Mucosa of gallbladder (tissue), 1 donor: Measurements from ENCODE around the gene ZNF580. TPM values are rescaled to one million over a fixed set of nuclear protein-coding genes. Genes with fewer than 3 reads are reported as not detected.

ENCODE experiments used
- DNase-seq: peaks from one replicate; pipeline ENCODE4 v3.0.0-alpha.2; 2020; ENCODE audit warnings: low spot score
- total RNA-seq: library from RNA; stranded (reverse); gene quantifications from one replicate; pipeline ENCODE4 v1.2.1, GENCODE V29; 2021
- donor health status: DM: no; HTN: no; CAD: no.

The ZNF580 gene
- total RNA-seq, 1 donor from 2014 or later, result 47.3 TPM

DNA sequence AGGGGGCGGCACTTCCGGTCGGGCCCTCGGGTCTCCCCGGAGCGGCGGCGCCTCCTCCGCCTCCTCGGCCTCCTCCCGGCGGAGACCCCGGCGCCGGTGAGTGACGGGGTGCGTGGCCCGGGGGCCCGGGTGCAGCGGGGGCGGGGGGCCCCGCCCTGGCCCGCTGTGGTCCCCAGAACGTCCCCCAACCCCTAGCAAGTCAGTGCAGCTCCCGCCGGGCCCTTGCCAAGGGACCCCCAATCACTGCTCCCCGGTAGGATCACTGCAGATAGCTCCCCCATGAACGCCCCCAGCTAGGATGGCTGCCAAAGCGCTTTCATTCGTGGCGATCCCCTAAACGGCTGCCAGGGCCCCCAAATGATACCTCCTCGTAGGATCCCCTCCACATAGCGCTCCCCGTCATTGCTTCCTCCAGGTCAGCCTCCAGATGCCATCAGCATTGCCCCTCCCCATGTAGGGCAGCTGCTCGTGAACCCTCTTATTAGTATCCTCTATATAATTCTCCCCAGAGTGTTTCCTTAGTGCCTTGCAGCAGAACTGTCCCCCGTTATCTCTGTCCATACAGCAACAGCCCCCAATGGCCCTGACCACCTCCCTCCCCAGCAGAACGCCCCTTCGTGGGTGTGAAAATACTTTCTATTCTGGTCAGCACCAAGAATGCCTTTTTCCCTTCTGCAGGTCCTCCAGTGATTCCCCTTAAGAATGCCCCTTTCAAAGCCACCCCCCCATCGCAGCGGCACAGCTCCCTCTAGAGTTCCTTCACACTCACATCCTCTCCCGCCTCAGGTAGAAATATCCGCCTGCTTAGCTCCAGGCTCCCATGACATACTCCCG, 34.9 kb upstream of the ZNF580 start, which contains the start of gene ZNF865:
Gene ZNF865, plus strand, starts transcription at position 11 of the 834 bp plus-strand sequence. CDS start 7,972 bp downstream, outside the sequence.
- peak; percentile 71 for DNase-seq

DNA sequence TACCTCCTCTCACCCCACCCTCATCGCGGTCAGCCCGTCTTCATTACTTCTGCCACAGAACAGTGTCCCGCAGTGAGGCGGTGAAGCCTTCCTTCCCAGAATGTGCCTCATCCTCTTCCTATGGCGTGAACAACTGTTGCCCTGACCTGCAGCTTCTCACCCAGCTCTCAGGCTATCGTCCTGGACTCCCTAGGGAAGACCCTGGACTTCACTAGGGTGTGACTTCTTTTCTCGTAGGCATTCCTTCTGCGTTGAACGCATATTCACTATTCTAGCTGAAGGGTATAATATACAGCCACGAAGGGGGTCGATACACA, 34.4 kb upstream of the ZNF580 start:
- no peak for DNase-seq

DNA sequence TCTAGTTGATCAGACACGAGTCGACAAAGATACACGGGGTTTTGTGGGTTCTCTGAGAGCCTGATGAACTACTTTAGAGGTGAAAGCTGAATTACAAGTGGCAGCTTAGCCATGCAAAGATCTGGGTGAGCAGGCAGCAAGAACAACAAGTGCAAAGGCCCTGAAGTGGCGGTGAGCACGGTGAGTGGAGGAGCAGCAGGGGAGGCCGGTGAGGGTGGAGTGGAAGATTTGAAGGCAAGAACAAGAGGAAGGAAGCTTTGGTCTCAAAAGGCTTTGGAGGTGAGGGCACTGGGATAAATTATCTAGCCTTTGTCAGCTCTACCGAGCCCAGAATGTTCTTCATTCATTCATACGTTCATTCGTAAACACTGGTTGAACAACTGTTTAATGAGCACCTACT, 34.0 kb upstream of the ZNF580 start:
- no peak for DNase-seq

DNA sequence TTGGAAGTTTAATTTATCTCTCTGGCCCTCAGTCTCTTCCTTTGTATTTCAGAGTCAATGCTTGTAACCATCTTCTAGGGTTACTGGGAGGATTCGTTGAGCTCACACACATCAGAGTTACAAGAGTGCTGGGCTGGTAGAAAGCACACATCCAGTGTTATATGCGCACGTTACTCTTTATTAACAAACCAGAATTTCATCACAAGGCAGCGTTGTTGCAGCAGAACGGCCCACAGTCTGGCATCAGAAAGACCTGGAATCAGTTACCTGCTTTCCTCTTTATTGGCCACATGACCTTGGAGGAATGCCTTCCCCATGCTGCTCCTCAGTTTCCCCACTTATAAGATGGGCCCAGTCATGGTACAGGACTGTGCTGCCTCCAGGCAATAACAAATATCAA, 31.5 kb upstream of the ZNF580 start:
- DNase-seq, result no peak

DNA sequence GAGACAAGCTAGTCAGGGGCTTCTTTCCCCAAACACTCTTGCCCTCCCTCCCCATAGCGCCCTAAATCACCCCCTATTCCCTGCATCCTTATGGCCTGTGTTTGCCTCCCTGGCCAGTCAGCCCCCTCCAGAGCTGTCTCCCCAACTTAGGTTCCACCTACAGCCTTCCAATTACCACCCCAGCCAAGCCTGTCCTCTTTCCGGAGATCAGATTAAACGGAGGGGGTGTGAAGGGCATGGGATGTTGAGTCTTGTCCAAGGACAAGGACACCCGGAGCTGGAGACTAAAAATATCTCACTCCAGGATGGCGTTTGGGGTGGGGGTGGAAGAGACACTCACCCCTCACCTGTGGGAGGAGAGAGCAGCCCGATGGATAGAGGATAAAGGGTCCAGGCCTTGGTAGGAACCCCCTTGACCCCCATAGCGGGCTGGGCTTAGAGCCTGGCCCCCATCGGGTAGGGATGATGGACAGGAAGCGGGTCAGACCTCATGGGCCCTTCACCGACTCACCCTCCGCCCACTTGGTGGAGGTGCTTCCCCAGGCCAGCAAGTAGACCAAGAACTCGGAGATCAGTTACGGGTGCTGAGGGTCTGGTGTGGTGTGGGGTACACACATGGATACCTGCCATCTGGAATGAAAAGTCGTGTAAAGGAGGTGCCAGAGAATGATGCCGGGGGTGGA, 29.4 kb upstream of the ZNF580 start:
- no peak for DNase-seq

DNA sequence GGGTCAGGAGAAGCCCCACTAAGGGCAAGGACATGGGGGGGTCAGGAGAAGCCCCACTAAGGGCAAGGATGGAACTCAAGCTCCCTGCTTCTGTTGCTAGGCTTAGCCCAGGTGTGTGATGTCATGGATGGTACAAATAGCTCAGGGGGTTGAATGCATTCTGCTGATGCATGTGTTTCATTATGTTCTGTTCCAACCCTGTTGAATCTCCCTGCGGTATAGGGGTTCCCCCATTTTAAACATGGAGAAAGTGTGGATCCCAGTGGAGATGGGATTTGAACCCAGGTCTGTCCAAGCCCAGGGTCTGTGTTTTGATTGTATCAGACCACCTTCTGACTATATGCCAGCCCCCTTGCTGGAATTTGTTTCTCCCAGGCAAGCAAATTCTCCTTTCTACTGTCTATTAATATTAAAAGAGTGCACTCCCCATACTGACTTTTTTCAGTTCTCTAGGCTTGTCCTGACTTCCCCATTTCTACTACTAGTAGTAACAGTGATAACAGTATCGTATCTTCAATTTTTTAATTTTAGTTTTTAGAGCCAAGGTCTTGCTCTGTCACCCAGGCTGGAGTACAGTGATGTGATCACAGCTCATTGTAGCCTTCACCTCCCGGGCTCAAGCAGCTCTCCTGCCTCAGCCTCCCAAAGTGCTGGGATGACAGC, 28.7 kb upstream of the ZNF580 start:
- no peak for DNase-seq

DNA sequence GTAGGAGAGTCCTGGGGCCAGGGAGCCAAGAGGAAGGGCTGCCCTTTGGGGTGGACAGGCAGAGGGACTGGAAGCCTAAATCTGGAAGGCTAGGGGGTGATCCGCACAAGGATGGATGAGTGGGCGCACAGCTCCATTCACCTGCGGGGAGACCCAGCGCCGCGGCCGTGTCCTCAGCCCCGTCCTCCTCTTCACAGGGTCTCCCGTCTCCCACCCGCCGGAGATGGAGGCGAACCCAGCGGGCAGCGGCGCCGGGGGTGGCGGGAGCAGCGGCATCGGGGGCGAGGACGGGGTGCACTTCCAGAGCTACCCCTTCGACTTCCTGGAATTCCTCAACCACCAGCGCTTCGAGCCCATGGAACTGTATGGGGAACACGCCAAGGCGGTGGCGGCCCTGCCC, 27.4 kb upstream of the ZNF580 start:
- no peak for DNase-seq

DNA sequence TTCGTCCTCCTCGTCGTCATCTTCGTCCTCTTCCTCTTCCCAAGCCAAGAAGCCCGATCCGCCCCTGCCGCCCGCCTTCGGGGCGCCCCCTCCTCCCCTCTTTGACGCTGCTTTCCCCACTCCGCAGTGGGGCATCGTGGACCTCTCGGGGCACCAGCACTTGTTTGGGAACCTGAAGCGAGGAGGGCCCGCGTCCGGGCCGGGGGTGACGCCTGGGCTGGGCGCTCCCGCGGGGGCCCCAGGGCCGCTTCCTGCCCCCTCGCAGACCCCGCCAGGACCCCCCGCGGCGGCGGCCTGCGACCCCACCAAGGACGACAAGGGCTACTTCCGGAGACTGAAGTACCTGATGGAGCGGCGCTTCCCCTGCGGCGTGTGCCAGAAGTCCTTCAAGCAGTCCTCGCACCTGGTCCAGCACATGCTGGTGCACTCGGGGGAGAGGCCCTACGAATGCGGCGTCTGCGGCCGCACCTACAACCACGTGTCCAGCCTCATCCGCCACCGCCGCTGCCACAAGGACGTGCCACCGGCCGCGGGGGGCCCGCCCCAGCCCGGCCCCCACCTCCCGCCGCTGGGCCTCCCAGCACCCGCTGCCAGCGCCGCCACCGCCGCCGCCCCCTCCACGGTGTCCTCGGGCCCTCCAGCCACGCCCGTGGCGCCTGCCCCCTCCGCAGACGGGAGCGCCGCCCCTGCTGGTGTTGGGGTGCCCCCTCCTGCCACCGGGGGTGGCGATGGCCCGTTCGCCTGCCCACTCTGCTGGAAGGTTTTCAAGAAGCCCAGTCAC, 26.7 kb upstream of the ZNF580 start:
- DNase-seq, result no peak

DNA sequence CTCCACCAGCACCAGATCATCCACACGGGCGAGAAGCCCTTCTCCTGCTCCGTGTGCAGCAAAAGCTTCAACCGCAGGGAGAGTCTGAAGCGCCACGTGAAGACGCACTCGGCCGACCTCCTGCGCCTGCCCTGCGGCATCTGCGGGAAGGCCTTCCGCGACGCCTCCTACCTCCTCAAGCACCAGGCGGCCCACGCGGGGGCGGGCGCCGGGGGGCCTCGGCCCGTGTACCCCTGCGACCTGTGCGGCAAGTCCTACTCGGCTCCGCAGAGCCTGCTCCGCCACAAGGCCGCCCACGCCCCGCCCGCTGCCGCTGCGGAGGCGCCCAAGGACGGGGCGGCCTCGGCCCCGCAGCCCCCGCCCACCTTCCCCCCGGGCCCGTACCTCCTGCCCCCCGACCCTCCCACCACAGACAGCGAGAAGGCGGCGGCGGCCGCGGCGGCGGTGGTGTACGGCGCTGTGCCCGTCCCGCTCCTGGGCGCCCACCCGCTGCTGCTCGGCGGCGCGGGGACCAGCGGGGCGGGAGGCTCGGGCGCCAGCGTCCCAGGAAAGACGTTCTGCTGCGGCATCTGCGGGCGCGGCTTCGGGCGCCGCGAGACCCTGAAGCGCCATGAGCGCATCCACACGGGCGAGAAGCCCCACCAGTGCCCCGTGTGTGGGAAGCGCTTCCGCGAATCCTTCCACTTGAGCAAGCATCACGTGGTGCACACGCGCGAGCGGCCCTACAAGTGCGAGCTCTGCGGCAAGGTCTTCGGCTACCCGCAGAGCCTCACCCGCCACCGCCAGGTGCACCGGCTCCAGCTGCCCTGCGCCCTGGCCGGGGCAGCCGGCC, 25.9 kb upstream of the ZNF580 start:
- DNase-seq, result no peak

DNA sequence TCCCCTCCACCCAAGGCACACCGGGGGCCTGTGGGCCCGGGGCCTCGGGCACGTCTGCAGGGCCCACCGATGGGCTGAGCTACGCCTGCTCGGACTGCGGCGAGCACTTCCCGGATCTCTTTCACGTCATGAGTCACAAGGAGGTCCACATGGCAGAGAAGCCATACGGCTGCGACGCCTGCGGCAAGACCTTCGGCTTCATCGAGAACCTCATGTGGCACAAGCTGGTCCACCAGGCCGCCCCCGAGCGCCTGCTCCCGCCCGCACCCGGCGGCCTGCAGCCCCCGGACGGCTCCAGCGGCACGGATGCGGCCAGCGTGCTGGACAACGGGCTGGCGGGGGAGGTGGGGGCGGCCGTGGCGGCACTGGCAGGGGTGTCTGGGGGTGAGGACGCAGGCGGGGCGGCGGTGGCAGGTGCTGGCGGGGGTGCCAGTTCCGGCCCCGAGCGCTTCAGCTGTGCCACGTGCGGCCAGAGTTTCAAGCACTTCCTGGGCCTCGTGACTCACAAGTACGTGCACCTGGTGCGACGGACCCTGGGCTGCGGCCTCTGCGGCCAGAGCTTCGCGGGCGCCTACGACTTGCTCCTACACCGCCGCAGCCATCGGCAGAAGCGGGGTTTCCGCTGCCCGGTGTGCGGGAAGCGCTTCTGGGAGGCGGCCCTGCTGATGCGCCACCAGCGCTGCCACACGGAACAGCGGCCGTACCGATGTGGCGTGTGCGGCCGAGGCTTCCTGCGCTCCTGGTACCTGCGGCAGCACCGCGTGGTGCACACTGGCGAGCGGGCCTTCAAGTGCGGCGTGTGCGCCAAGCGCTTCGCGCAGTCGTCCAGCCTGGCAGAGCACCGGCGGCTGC, 25.0 kb upstream of the ZNF580 start:
- DNase-seq, result no peak

DNA sequence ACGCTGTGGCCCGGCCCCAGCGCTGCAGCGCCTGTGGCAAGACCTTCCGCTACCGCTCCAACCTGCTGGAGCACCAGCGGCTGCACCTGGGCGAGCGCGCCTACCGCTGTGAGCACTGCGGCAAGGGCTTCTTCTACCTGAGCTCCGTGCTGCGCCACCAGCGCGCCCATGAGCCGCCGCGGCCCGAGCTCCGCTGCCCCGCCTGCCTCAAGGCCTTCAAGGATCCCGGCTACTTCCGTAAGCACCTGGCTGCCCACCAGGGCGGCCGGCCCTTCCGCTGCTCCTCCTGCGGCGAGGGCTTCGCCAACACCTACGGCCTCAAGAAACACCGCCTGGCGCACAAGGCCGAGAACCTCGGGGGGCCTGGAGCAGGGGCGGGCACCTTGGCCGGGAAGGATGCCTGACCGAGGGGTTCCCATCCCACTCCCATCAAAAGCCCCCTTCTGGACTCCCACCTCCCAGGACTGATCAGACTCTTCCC, 24.4 kb upstream of the ZNF580 start:
- DNase-seq, result no peak

DNA sequence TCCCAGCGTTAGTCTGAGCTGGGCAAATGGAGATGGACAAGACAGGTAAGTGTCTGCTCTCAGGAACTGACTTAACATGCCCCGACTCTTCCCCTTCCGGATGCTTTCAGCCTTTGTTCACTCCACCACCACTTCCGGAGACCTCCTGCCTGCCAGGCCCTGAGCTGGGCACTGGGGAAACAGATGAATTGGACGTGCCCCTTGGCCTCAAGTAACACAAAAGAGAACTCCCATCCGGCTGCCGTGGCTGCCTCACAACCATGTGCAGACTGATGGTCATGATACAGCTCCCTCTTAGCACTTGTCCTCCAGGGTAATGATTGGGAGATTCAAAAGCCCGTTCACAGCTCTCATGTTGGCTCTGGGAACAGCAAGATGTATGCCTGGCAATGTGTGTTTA, 23.4 kb upstream of the ZNF580 start:
- DNase-seq, result no peak

DNA sequence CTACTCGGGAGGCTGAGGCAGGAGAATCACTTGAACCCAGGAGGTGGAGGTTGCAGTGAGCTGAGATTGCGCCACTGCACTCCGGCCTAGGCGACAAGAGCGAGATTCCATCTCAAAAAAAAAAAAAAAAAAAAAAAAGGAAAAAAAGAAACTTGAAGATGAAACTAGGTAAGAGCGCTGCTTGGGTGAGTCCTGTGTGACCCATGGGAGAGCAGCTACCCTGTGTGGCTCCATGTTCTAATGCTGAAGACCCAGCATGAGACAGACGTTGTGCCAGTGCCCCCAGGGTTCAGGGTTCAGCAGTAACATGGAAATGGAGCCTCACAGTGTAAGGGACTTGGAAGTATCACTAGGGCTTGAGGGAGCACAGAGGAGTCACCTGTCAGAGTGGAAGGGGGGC, 22.4 kb upstream of the ZNF580 start:
- no peak for DNase-seq

DNA sequence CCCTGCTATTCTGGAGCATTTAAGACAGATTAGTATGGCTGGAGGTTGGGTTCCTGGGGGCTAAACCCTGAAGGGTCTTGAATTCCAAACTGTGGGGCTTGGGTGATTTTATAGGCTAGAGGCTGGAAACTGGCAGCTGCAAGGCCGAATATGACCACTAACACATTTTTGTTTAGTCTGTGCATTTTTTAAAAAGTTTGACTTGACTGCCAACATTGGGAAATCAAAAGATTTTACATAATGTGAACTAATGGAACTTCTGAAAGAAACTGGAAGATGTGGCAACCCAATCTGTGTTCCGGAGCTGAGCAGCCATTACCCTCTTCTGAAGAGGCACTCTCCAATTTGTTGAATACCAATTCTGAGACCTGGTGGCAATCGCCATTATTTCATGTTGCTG, 21.5 kb upstream of the ZNF580 start:
- DNase-seq, result no peak

DNA sequence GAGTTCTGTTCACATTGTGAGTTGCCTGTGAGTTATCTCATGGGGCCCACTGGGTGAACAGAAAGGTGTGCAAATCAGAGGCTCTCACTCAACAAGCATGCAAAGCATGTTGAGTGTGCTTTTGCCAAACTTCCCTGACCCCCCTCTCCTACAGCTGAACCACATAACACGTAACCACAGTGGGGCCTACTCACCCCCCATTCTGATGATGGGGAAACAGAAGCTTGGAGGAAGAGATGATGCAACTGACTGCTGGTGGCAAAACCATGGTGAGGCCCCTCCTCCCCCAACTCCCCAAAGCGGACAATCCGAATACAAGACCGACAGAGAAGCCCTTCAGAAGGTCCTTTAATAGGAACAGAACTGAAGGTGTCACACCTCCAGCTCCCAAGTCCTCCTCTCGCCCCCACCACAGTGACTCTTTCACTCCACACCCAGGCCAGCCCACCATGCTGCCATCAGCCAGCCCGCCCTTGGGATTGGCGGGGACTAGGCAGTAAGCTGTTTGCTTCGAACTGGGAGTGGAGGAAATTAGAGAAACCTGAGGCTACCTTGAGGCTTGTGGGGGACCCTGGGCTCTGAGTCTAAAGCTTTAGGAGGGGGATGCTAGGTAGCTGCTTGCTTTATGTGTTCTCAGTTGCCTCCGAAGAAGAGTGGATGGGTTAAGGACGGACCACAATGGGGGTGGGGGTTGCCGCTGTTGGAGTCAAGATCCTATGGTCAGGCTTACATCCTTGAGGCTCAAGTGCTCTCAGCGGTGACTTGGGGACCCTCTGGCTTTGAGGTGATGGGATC, 20.2 kb upstream of the ZNF580 start:
- DNase-seq, result no peak

DNA sequence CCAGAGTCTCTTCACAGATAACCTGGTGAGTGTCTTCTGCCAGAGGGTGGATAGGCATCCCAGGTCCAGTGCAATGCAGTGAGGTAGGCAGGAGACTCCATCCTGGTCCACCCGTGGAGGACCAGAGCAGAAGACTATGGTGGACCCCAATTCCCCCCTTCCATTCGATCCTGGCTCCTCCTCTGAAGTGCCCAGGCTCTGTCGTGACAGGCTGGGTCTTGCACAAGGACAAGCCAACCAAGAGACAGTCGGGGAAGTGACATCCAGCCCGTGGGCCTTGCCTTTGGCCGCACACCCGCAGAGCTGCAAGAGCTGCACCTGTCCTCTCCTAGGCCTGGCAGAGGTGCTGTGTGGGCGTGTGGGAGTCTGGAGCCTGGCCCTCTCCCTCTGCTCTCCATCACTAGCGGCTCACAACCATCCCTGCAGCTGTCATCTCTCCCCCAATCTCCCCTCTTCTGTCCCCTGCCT, 19.6 kb upstream of the ZNF580 start:
- no peak for DNase-seq

DNA sequence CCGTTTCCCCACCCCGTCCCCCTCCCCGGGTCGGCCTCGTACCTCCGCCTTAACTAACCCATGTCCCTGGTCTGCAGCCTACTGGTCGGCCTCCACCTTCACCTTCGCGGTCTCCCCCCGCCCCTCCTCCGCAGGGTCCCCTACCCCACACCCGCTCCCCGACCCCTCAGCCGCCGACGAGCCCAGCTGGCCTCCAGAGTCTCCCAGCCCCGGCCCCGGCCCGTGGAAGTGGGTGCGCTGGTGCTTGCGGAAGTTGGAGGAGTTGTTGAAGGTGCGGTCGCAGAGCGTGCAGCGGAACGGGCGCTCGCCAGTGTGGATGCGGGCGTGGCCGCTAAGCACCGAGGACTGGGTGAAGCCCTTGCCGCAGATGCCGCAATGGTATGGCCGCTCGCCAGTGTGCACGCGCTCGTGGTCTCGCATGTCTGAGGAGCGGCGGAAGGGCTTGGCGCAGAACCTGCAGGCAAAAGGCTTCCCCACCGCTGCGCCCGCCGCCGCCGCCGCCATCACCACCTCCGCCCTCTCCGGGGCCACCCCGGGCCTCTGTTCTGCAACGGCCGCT, 19.1 kb upstream of the ZNF580 start:
- DNase-seq, result no peak

DNA sequence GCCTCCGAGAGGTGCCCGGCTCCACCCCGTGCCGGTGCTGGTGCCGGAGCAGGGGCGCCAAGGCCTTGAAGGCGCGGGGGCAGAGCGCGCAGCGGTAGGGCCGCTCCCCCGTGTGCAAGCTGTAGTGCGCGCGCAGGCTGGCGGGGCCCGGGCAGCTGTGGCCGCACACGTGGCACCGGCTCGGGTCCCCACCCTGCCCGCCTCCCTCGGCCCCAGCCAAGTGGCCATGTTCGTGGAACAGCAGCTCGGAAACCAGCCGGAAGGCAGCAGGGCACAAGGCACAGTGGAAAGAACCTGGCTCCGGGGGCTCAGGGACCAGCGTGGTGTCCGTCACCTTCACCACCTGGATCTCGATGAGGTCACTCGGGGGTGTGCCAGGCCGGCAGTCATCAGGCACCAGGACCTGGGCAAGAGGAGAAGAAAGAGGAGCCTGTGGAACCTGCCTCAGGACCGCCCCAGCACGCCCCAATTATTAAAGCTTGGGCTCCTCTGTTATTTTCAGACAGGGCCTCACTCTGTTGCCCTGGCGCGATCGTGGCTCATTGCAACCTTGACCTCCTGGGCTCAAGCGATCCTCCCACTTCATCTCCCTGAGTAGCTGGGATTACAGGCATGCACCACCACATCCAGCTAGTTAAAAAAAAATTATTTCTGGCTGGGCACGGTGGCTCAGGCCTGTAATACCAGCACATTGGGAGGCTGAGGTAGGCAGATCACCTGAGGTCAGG, 18.4 kb upstream of the ZNF580 start:
- DNase-seq, result no peak
